GM21423 (cell line): ENCODE results near the gene PIEZO2.
A peak's percentile ranks its signal among the peaks of the same experiment; 100 is the strongest.
"Not testable (repeated sequence)": the region's sequence is repeated elsewhere in the genome, so short reads cannot be mapped to it uniquely, and the experiment has no call there.

Experiments used
- ATAC-seq: cut with Tn5 transposase; IDR thresholded peaks from one replicate; pipeline ENCODE4 v1.9.1; 2021; ENCODE audit warnings: mild to moderate bottlenecking, moderate library complexity; ENCODE audit not compliant: unreplicated experiment

Gene PIEZO2

DNA sequence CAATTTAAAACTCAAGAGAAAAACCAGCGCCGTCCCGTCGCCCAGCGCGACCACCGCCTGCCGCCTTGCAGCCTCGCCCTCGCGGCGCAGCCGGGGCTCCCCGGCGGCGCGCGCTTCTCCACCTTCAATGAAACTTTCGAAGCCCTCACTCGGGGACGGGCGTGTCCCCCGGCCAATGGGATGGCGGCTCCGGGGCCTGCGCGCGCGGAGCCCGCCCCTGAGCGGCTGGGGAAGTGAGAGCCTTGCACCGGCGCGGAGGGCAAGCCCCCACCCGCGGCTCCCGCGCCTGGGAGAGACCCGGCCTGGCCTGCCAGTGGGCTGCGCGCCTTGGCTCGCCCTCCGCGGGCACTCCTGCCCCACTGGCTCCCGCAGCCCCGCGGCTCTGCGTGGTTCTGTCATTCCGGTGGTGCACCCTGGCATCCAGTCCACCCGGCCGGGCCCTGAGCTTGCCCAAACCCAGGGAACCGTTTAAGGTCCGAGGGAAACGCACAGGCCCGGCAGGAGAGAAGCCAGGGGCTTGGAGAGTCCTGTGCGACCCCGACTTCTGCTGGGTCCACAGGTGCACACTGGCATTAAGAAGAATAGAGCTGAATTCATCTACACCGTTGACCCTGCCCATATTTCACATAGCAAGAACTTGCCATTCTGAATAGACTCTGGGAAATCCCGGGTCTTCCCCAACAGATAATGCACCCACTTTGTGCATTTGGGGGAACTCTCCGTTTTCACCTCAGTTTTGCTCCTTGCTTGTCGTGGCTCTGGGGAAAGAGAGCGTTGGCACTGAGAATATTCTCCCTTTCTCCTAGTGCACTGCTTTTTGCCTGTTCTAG is at the start of gene PIEZO2:
Gene PIEZO2 (minus strand): TSS at position 129 of the 830 bp plus-strand sequence. CDS start 981 bp downstream, outside the sequence.
- ATAC-seq: peak; percentile 88

DNA sequence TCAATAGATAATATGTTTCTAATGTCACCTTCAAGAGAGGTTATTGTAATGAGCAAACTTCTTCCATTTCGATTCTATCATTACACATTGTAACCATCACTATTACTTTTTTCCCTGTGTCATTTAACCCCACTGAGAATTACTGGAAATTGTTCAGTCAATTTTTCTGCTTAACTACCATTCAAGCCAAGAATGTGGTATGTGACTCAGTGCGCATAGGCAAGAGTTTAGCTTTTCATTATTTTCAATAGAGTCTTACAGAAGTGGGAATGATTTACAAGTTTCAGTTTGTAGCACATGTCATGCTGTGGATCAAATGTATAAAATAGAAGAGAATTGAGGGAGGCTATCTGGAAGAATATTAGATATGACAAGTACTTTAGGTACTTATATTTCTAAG is 34.3 kb upstream of the PIEZO2 start:
- no peak for ATAC-seq

DNA sequence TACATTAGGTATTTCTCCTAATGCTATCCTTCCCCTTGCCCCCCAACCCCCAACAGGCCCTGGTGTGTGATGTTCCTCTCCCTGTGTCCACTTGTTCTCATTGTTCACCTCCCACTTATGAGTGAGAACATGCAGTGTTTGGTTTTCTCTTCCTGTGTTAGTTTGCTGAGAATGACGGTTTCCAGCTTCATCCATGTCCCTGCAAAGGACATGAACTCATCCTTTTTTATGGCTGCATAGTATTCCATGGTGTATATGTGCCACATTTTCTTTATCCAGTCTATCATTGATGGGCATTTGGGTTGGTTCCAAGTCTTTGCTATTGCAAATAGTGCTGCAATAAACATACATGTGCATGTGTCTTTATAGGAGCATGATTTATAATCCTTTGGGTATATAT is 32.3 kb upstream of the PIEZO2 start:
- ATAC-seq: not testable (repeated sequence)

GRCh38 chr18:11179959-11180519 is 30.7 kb upstream of the PIEZO2 start:
- ATAC-seq: no peak

DNA sequence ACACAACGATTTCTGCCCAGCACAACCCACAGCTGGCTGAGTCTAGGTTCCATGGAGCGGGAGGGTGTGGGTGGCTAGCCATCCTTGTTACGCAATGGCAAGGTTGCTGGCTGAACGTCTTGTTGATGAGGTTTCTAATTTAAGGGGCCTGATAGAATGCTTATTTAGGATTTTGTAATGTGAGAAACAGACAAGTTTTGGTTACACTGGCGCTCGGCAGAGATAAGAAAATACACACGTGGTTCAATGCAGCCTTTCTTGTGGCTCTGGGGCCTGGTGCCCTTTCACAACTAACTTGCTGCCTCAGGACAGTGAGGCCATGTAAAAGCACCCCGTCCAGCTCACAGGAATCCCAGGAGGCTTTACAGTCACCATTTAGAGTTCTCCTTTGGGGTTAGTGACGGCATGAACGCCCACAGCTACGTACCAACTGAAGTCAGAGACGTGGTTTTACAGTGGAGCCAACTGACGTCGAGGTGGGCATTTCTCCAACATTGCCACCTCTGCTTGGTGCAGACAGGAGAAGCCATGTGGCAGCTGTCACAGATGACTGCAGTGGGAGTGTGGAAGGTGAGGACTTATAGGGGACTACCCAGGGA is 29.7 kb upstream of the PIEZO2 start:
- no peak for ATAC-seq

DNA sequence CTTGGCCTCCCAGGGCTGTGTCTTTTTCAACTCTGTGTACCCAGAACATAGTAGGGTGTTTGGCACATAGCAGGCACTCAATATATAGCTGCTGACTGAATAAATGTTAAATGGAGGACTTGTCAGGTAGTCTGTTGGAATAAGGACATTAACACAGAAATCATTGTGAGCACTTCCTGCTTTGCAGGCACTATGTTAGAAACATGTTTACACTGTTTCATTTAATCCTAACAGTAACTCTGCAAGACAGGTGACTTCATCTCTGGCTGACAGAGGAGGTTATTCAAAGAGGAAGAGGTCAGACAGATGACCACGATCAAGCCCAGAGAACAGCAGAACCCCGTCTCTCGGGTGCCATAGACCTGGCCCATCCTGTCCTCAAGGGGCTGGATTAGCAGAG is 28.0 kb upstream of the PIEZO2 start:
- ATAC-seq: no peak

- no peak for ATAC-seq
Measured at GRCh38 chr18:11176481-11176881, 27.1 kb upstream of the PIEZO2 start.

DNA sequence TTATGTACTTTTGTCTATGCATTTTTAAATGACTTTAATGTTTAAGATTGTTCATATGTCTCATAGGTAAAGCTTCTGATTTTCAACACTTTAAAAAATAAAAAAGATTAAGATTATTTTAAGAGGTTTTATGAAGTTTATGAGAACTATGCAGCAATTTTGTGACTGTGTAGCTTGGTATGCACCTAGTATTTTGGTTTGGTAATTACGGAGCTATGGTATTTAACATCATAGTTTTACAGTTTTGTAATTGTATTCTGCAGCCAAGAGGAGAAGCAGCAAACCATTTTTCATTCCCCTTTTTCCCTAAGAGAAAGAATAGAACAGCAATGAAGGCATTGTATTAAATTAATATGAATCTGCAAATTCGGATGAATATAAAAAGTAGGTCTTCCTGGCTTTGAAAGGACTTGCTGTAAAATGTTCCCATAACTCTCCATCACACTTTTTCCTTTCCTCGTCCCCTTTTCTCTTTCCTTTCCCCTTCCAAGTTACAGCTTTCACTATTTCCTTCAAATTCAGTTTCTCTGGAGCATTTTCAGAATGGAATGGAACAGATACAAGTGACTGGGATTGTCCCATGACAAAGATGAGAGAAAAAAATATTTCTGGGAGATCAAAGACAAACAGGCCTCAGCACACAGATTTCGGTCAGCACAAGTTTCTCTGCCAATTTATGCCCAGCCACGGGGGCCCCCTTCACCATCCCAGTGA is 26.1 kb upstream of the PIEZO2 start:
- no peak for ATAC-seq

GRCh38 chr18:11174179-11174578 is 24.8 kb upstream of the PIEZO2 start:
- not testable (repeated sequence) for ATAC-seq

- ATAC-seq: no peak
Measured at GRCh38 chr18:11167778-11168177, 18.4 kb upstream of the PIEZO2 start.

DNA sequence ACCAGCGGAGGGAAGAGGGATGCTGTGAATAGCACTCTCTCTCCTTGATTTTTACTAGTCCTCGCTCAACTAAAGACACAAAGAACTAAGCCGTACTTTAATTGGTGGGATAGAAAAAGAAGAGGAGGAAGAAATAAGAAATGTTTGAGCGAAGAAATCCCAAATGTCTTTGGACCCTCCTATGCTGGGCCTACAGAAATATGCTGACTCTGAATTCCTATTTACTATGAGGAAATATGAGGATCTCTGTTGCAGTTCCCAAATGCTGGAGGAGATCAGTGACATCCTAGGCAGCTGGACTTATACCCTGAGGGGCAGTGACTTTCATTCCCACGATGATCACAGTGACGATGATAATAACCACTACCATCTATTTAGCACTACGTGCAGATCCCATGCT is 16.6 kb upstream of the PIEZO2 start:
- ATAC-seq: no peak

DNA sequence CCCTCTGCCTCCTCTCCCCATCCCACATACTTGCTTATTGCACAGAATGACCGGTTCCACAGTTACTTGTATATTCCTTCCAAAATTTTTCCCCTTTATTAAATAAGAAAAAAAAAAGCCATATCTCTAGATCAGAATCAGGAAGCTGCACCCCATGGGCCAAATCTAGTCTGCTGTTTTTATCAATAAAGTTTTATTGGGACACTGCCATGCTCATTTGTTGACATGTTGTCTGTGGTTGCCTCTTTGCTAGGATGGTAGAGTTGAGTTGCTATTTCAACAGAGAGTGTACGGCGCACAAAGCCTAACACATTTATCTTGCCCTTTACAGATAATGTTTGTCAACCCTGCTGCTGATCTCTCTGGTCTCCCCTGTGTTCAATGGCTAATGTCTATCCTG is 15.8 kb upstream of the PIEZO2 start:
- ATAC-seq: no peak

DNA sequence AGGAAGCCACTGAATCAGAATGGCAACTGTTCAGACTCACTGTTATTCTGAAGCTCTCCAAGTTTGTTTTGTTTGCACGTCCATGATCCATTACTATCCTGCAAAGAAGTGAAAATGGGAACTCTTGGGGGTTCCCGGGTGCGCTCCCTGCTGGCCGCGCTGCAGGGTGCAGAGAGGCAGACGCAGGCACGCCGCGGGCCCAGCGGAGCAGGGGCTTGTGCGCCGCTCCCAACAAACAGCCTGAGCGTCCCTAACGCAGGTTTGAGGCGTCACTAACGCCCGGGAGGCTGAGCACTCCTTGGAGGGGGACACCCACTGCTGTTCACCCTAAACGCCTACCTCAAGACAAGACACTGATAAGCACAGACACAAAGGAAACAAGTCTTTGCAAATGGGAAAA is 14.3 kb upstream of the PIEZO2 start:
- no peak for ATAC-seq

- ATAC-seq: no peak
Measured at GRCh38 chr18:11162889-11163288, 13.5 kb upstream of the PIEZO2 start.

GRCh38 chr18:11162462-11162861 is 13.1 kb upstream of the PIEZO2 start:
- no peak for ATAC-seq

- ATAC-seq: no peak
Measured at GRCh38 chr18:11160313-11160712, 10.9 kb upstream of the PIEZO2 start.

DNA sequence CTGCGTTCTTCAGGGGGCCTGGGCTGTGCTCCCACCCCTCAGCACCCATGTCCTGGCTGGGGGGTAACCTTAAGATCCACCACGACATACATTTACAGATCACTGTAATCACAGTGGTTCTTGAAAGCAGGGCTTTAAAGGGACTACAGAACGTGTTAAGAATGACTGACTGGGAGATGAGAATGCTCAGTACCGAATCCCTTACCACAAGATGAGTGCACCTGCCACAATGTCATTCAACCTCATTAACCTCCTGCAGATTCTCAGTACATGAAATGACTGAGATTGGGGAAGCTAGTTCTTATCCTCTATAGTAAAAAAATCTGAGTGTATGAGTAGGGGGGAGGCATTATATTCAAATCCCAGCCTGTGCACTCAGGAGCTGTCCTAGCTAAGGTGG is 10.5 kb upstream of the PIEZO2 start:
- ATAC-seq: no peak

DNA sequence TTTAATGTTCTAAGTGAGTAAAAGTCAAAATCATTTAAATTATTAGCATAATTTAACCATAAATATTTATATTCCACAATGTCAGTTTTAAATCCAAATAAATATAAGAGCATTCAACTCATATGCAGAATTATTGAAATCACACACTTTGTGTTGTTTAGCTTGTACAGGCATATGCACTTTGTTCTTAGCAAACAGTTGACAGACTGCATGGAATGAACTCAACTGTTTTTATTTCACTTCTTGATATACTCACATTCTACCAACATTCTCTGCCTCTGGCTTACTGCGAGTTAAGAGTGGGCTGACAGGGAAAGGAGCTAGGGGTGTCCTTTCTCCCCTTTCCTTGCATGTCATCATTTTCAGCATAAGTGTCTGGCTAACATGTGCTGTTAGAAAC is 7.6 kb upstream of the PIEZO2 start:
- ATAC-seq: no peak

GRCh38 chr18:11155034-11155759 is 5.8 kb upstream of the PIEZO2 start:
- no peak for ATAC-seq

DNA sequence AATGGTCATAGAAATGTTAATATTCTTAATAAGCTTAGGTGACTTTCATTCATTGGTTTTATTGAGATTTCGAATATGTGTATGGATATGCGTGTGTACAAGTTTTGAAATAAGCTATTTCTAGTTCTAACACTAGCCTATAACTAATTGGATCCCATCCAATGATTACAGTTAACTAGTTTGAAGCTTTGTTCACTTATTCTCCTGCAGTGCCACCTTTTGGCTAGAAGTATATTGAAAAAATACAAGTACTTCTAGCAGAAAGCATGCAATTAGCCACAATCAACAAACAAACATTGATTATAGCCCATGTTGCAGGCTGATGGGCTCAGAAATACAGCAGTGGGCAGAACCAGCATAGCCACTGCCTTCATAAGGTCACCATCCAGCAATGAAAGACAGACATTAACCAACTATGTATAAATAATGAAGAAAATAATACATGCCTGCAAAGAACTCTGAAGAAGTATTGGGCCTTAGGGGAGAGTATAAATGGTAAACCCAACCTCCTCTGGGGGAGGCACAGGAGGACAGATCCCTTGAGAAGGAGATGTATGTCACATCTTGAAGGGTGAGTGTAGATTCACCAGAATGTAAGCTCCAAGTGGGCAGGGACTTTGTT is 5.1 kb upstream of the PIEZO2 start:
- no peak for ATAC-seq
